Liver (tissue), 9 donors: ENCODE data around the gene AKAP13. TPM values are rescaled to one million over a fixed set of nuclear protein-coding genes. Genes with fewer than 3 reads are reported as not detected.

ENCODE experiments used
- DNase-seq: peaks from one replicate; pipeline ENCODE4 v3.0.0-alpha.2; 2017; ENCODE audit warnings: low spot score
- H3K27ac ChIP-seq, 2 donors: one replicate each; pipeline ENCODE4 v1.7.0; 2013; ENCODE audit warnings: inconsistent platforms in 2 of 2, low read length in 2 of 2, control low read depth in 1 of 2, low read depth in 1 of 2, mild to moderate bottlenecking in 1 of 2
- H3K27me3 ChIP-seq, 4 donors: one replicate each; pipeline versions ENCODE4 v1.6.1 to v1.7.0; 2013; ENCODE audit warnings: low read length in 3 of 4, inconsistent platforms in 1 of 4, mild to moderate bottlenecking in 1 of 4, moderate library complexity in 1 of 4; ENCODE audit not compliant: control insufficient read depth in 4 of 4, insufficient read depth in 4 of 4
- H3K36me3 ChIP-seq, 4 donors: one replicate each; pipeline versions ENCODE4 v1.6.1 to v1.7.0; 2013; ENCODE audit warnings: low read length in 3 of 4, mild to moderate bottlenecking in 3 of 4, low read depth in 1 of 4, moderate library complexity in 1 of 4; ENCODE audit not compliant: control insufficient read depth in 4 of 4, insufficient read depth in 3 of 4
- H3K4me1 ChIP-seq, 4 donors: one replicate each; pipeline versions ENCODE4 v1.6.1 to v1.7.0; 2013; ENCODE audit warnings: low read length in 3 of 4, mild to moderate bottlenecking in 3 of 4, moderate library complexity in 1 of 4; ENCODE audit not compliant: control insufficient read depth in 4 of 4, insufficient read depth in 4 of 4
- H3K4me3 ChIP-seq, 3 donors: one replicate each; pipeline versions ENCODE4 v1.6.1 to v1.7.0; 2013; ENCODE audit warnings: low read length in 3 of 3, control low read depth in 1 of 3, low read depth in 1 of 3, mild to moderate bottlenecking in 1 of 3
- H3K9ac ChIP-seq, 2 donors: one replicate each; pipeline ENCODE4 v1.7.0; 2013; ENCODE audit warnings: low read length in 2 of 2, mild to moderate bottlenecking in 2 of 2, moderate library complexity in 2 of 2, control low read depth in 1 of 2, low read depth in 1 of 2
- H3K9me3 ChIP-seq, 4 donors: one replicate each; pipeline versions ENCODE4 v1.6.1 to v1.7.0; 2013; ENCODE audit warnings: low read length in 3 of 4; ENCODE audit not compliant: control insufficient read depth in 4 of 4
- ATF3 ChIP-seq: IDR thresholded peaks from 2 replicates; pipeline ENCODE4 v1.6.1; 2016; ENCODE audit warnings: antibody characterized with exemption
- CTCF ChIP-seq: fragments of 150-350 bp; IDR thresholded peaks from 2 replicates; pipeline ENCODE4 v1.5.1; 2017; ENCODE audit warnings: improper control_type of control experiment, low read depth, low read length; ENCODE audit not compliant: missing input control
- EGR1 ChIP-seq, 2 donors: IDR thresholded peaks; 2 replicates each; pipeline ENCODE4 v1.6.1; 2016 to 2018; ENCODE audit warnings: antibody characterized with exemption in 2 of 2, low read depth in 2 of 2
- FOXA1 ChIP-seq: IDR thresholded peaks from 2 replicates; pipeline ENCODE4 v1.6.1; 2016; ENCODE audit warnings: antibody characterized with exemption
- FOXA2 ChIP-seq: IDR thresholded peaks from 2 replicates; pipeline ENCODE4 v1.6.1; 2016; ENCODE audit warnings: antibody characterized with exemption
- GABPA ChIP-seq, 2 donors: IDR thresholded peaks in 1 of 2; conservative IDR thresholded peaks in 1 of 2; 2 replicates each; pipeline ENCODE4 v1.6.1; 2016; ENCODE audit warnings: antibody characterized with exemption in 2 of 2, mild to moderate bottlenecking in 1 of 2, moderate library complexity in 1 of 2
- HNF4A ChIP-seq, 2 donors: conservative IDR thresholded peaks; 2 replicates each; pipeline ENCODE4 v1.6.1; 2016; ENCODE audit warnings: antibody characterized with exemption in 2 of 2, mild to moderate bottlenecking in 2 of 2
- HNF4G ChIP-seq: IDR thresholded peaks from 2 replicates; pipeline ENCODE4 v1.6.1; 2016; ENCODE audit warnings: antibody characterized with exemption
- JUND ChIP-seq, 2 donors: IDR thresholded peaks; 2 replicates each; pipeline ENCODE4 v1.6.1; 2016; ENCODE audit warnings: antibody characterized with exemption in 2 of 2
- NR2F2 ChIP-seq: IDR thresholded peaks from 2 replicates; pipeline ENCODE4 v1.6.1; 2016; ENCODE audit warnings: antibody characterized with exemption
- RAD21 ChIP-seq, 2 donors: IDR thresholded peaks; 2 replicates each; pipeline ENCODE4 v1.6.1; 2016; ENCODE audit warnings: antibody characterized with exemption in 2 of 2, mild to moderate bottlenecking in 2 of 2
- RXRA ChIP-seq, 2 donors: IDR thresholded peaks; 2 replicates each; pipeline ENCODE4 v1.6.1; 2017 to 2018; ENCODE audit warnings: antibody characterized with exemption in 2 of 2, mild to moderate bottlenecking in 1 of 2
- SP1 ChIP-seq: IDR thresholded peaks from 2 replicates; pipeline ENCODE4 v1.6.1; 2018; ENCODE audit warnings: antibody characterized with exemption, mild to moderate bottlenecking
- TAF1 ChIP-seq: conservative IDR thresholded peaks from 2 replicates; pipeline ENCODE4 v1.6.1; 2016; ENCODE audit warnings: antibody characterized with exemption, mild to moderate bottlenecking
- YY1 ChIP-seq: IDR thresholded peaks from 2 replicates; pipeline ENCODE4 v1.6.1; 2016; ENCODE audit warnings: antibody characterized with exemption, mild to moderate bottlenecking
- WGBS: extraction: QIAGEN DNeasy Blood & Tissue Kit; methylation state at CpG from one replicate; pipeline ENCODE4 v1.1.7; 2013; 5-methylcytosine and 5-hydroxymethylcytosine counted together
- polyA plus RNA-seq, 2 donors: library from polyadenylated mRNA; stranded (reverse) in 1 of 2; unstranded in 1 of 2; fragments of 200-250 nt in 1 of 2; fragments of >200 nt in 1 of 2; fragmentation: Nextera tagmentation in 1 of 2; extraction: Ambion mirVana in 1 of 2; gene quantifications; one replicate each; pipeline versions ENCODE4 v1.2.1 to v1.2.3, GENCODE V29; 2013 to 2015
- total RNA-seq, 2 donors: library from RNA; depleted of rRNA; stranded (reverse); fragments of >200 nt; gene quantifications; one replicate each; pipeline ENCODE4 v1.2.3, GENCODE V29; 2014
- TF ChIP-seq, protein P1 (sequence below): IDR thresholded peaks from 2 replicates; pipeline ENCODE4 v1.6.1; 2016; ENCODE audit warnings: antibody characterized with exemption, mild to moderate bottlenecking
- TF ChIP-seq, protein P2 (sequence below): IDR thresholded peaks from 2 replicates; pipeline ENCODE4 v1.6.1; 2016; ENCODE audit warnings: antibody characterized with exemption
- TF ChIP-seq, protein P3 (sequence below): IDR thresholded peaks from 2 replicates; pipeline ENCODE4 v1.6.1; 2016; ENCODE audit warnings: antibody characterized with exemption
- donor health status: healthy.
- donor health status: healthy.
- donor health status: healthy.
- donor health status: healthy.
- donor health status: healthy.

The AKAP13 gene
- total and polyA plus RNA-seq, 4 donors: 18.6 to 92.3 (median 37.4) TPM

GRCh38 chr15:85563328-85563727 is 182.9 kb downstream of the AKAP13 start:
- no peak for DNase-seq

More at GRCh38 chr15:85563328-85563727, 182.9 kb downstream of the AKAP13 start:
- TF ChIP-seq FOXA1: no peak
- TF ChIP-seq ATF3: no peak
- TF ChIP-seq, protein P1, sequence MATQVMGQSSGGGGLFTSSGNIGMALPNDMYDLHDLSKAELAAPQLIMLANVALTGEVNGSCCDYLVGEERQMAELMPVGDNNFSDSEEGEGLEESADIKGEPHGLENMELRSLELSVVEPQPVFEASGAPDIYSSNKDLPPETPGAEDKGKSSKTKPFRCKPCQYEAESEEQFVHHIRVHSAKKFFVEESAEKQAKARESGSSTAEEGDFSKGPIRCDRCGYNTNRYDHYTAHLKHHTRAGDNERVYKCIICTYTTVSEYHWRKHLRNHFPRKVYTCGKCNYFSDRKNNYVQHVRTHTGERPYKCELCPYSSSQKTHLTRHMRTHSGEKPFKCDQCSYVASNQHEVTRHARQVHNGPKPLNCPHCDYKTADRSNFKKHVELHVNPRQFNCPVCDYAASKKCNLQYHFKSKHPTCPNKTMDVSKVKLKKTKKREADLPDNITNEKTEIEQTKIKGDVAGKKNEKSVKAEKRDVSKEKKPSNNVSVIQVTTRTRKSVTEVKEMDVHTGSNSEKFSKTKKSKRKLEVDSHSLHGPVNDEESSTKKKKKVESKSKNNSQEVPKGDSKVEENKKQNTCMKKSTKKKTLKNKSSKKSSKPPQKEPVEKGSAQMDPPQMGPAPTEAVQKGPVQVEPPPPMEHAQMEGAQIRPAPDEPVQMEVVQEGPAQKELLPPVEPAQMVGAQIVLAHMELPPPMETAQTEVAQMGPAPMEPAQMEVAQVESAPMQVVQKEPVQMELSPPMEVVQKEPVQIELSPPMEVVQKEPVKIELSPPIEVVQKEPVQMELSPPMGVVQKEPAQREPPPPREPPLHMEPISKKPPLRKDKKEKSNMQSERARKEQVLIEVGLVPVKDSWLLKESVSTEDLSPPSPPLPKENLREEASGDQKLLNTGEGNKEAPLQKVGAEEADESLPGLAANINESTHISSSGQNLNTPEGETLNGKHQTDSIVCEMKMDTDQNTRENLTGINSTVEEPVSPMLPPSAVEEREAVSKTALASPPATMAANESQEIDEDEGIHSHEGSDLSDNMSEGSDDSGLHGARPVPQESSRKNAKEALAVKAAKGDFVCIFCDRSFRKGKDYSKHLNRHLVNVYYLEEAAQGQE: peak; percentile 21
- TF ChIP-seq HNF4A (conservative IDR thresholded peaks at IDR 0.05): peak; percentile 74 to 84
- no peak for TF ChIP-seq EGR1 (IDR thresholded peaks at IDR 0.05; ENCODE audit: low read depth in 2 of 2)
- no peak for TF ChIP-seq TAF1
- TF ChIP-seq, protein P2, sequence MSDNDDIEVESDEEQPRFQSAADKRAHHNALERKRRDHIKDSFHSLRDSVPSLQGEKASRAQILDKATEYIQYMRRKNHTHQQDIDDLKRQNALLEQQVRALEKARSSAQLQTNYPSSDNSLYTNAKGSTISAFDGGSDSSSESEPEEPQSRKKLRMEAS: no peak
- peak; percentile 51 for TF ChIP-seq YY1
- peak; percentile 65 for TF ChIP-seq HNF4G
- TF ChIP-seq FOXA2: no peak
- peak; percentile 10 to 29 for TF ChIP-seq RXRA (IDR thresholded peaks at IDR 0.05)
- TF ChIP-seq CTCF: no peak
- TF ChIP-seq GABPA (IDR thresholded peaks at IDR 0.05 in 1 of 2, conservative IDR thresholded peaks at IDR 0.05 in 1 of 2): no peak
- TF ChIP-seq NR2F2: peak; percentile 30
- TF ChIP-seq RAD21 (IDR thresholded peaks at IDR 0.05): peak in 1 of 2 donors; percentile 11
- TF ChIP-seq, protein P3, sequence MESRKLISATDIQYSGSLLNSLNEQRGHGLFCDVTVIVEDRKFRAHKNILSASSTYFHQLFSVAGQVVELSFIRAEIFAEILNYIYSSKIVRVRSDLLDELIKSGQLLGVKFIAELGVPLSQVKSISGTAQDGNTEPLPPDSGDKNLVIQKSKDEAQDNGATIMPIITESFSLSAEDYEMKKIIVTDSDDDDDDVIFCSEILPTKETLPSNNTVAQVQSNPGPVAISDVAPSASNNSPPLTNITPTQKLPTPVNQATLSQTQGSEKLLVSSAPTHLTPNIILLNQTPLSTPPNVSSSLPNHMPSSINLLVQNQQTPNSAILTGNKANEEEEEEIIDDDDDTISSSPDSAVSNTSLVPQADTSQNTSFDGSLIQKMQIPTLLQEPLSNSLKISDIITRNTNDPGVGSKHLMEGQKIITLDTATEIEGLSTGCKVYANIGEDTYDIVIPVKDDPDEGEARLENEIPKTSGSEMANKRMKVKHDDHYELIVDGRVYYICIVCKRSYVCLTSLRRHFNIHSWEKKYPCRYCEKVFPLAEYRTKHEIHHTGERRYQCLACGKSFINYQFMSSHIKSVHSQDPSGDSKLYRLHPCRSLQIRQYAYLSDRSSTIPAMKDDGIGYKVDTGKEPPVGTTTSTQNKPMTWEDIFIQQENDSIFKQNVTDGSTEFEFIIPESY: no peak
- TF ChIP-seq JUND (IDR thresholded peaks at IDR 0.05): peak in 1 of 2 donors; percentile 24
- TF ChIP-seq SP1: peak; percentile 44
- Histone ChIP-seq H3K4me1 (peaks cover 2 to 10% (median 7%) of the 10 kb centered on the region in 4 donors), H3K27me3 (no peaks in the 10 kb centered on the region), H3K36me3 (no peaks in the 10 kb centered on the region), H3K9me3 (no peaks in the 10 kb centered on the region), H3K27ac (no peak overlapping the region), H3K9ac (no peak overlapping the region), H3K4me3 (no peak overlapping the region)
- WGBS: 23% methylated on average over 3 of the region's 3 CpGs
